ENCODE measurements around the gene PHACTR2. TPM values are rescaled to one million over a fixed set of nuclear protein-coding genes. Genes with fewer than 3 reads are reported as not detected.

PHACTR2 gene
- total and polyA plus RNA-seq, 2 of the 13 experiments (the other 11 are each of a cell fraction or from before 2014, with no cell fraction given): 11.3 to 28.2 TPM

GRCh38 chr6:143842902-143843676 is 165.3 kb downstream of the PHACTR2 start, which contains the start of gene LTV1 (continued):
- TF ChIP-seq ZNF503 (CRISPR knock-in tag; IDR thresholded peaks at IDR 0.05): peak; percentile 82
- peak; percentile 82 for TF ChIP-seq PATZ1 (CRISPR knock-in tag; IDR thresholded peaks at IDR 0.05)
- peak; percentile 82; the same call in 1 of the 2 replicates for TF ChIP-seq U2AF2 (IDR thresholded peaks at IDR 0.05; ENCODE audit: low read depth, low read length)
- TF ChIP-seq BCL3 (CRISPR knock-in tag; IDR thresholded peaks at IDR 0.05): peak; percentile 99
- TF ChIP-seq ELK4 (CRISPR knock-in tag; IDR thresholded peaks at IDR 0.05; ENCODE audit: borderline replicate concordance): peak; percentile 95; the same call in 1 of the 2 replicates
- TF ChIP-seq CCAR2 (optimal IDR thresholded peaks at IDR 0.05; ENCODE audit: low read depth, low read length): no peak
- TF ChIP-seq ZHX2 (IDR thresholded peaks at IDR 0.05; ENCODE audit: low read depth): peak; percentile 87
- TF ChIP-seq ZHX2 (CRISPR knock-in tag; IDR thresholded peaks at IDR 0.05; ENCODE audit: borderline replicate concordance): peak; percentile 97
- no peak for TF ChIP-seq ZNF468 (CRISPR knock-in tag; IDR thresholded peaks at IDR 0.05)
- TF ChIP-seq MLX (CRISPR knock-in tag; IDR thresholded peaks at IDR 0.05): peak; percentile 73
- TF ChIP-seq MATR3 (CRISPR knock-in tag; IDR thresholded peaks at IDR 0.05): no peak
- TF ChIP-seq ZSCAN25 (CRISPR knock-in tag; IDR thresholded peaks at IDR 0.05): peak; percentile 89
- peak; percentile 98 for TF ChIP-seq CREBL2 (CRISPR knock-in tag; IDR thresholded peaks at IDR 0.05; ENCODE audit: borderline replicate concordance)
- TF ChIP-seq SP2 (CRISPR knock-in tag; IDR thresholded peaks at IDR 0.05): peak; percentile 86
- peak; percentile 94 for TF ChIP-seq ZNF788 (CRISPR knock-in tag; IDR thresholded peaks at IDR 0.05; ENCODE audit: borderline replicate concordance)

All from HepG2 (cell line).